Trophoblast cell (in vitro differentiated cells and primary cell): Measurements from ENCODE around the gene SEMA3C.

Experiments
- DNase-seq, 2 donors: peaks; one replicate each; pipeline ENCODE4 v3.0.0-alpha.2; 2016
- H2AFZ ChIP-seq: 2 replicates; pipeline ENCODE4 v1.6.1; 2013; ENCODE audit warnings: low read length, moderate library complexity, mild to moderate bottlenecking; ENCODE audit not compliant: insufficient read depth, poor library complexity
- H2AK5ac ChIP-seq: 2 replicates; pipeline ENCODE4 v1.6.1; 2013; ENCODE audit warnings: mild to moderate bottlenecking, low read length
- H2BK120ac ChIP-seq: 2 replicates; pipeline ENCODE4 v1.6.1; 2013; ENCODE audit warnings: low read length, mild to moderate bottlenecking, moderate library complexity; ENCODE audit not compliant: insufficient read depth, poor library complexity
- H2BK12ac ChIP-seq: 2 replicates; pipeline ENCODE4 v1.6.1; 2013; ENCODE audit warnings: mild to moderate bottlenecking, low read length, moderate library complexity
- H2BK5ac ChIP-seq: 2 replicates; pipeline ENCODE4 v1.6.1; 2013; ENCODE audit warnings: low read length, low read depth, moderate library complexity, mild to moderate bottlenecking; ENCODE audit not compliant: poor library complexity
- H3K14ac ChIP-seq: 2 replicates; pipeline ENCODE4 v1.6.1; 2013; ENCODE audit warnings: mild to moderate bottlenecking, low read length
- H3K18ac ChIP-seq: 2 replicates; pipeline ENCODE4 v1.6.1; 2013; ENCODE audit warnings: mild to moderate bottlenecking, low read length
- H3K23ac ChIP-seq: 2 replicates; pipeline ENCODE4 v1.6.1; 2013; ENCODE audit warnings: low read length
- H3K27ac ChIP-seq: 2 replicates; pipeline ENCODE4 v1.5.1; 2013; ENCODE audit warnings: low read depth, mild to moderate bottlenecking, inconsistent platforms, low read length, moderate library complexity
- H3K27me3 ChIP-seq: 2 replicates; pipeline ENCODE4 v1.6.1; 2013; ENCODE audit warnings: inconsistent platforms, mild to moderate bottlenecking, low read length, moderate library complexity; ENCODE audit not compliant: insufficient read depth
- H3K36me3 ChIP-seq, 2 experiments: 1 replicate in 1 of 2; 2 replicates in 1 of 2; pipeline ENCODE4 v1.6.1; 2013; ENCODE audit warnings: low read length in 2 of 2, mild to moderate bottlenecking in 2 of 2, moderate library complexity in 1 of 2; ENCODE audit not compliant: insufficient read depth in 2 of 2, control insufficient read depth in 1 of 2
- H3K4ac ChIP-seq: 2 replicates; pipeline ENCODE4 v1.6.1; 2013; ENCODE audit warnings: low read depth, mild to moderate bottlenecking, low read length, moderate library complexity
- H3K4me1 ChIP-seq, 2 experiments: 1 replicate in 1 of 2; 2 replicates in 1 of 2; pipeline ENCODE4 v1.6.1; 2013; ENCODE audit warnings: low read length in 2 of 2, mild to moderate bottlenecking in 2 of 2, moderate library complexity in 1 of 2; ENCODE audit not compliant: insufficient read depth in 2 of 2, control insufficient read depth in 1 of 2
- H3K4me2 ChIP-seq: 2 replicates; pipeline ENCODE4 v1.6.1; 2013; ENCODE audit warnings: inconsistent platforms, mild to moderate bottlenecking, low read length, moderate library complexity
- H3K4me3 ChIP-seq: 2 replicates; pipeline ENCODE4 v1.5.1; 2013; ENCODE audit warnings: mild to moderate bottlenecking, low read depth, low read length, inconsistent platforms
- H3K79me1 ChIP-seq: one replicate; pipeline ENCODE4 v1.6.1; 2013; ENCODE audit warnings: low read length
- H3K79me2 ChIP-seq: 2 replicates; pipeline ENCODE4 v1.6.1; 2013; ENCODE audit warnings: low read length, mild to moderate bottlenecking; ENCODE audit not compliant: control insufficient read depth, insufficient read depth, poor library complexity
- H3K9ac ChIP-seq: 2 replicates; pipeline ENCODE4 v1.6.1; 2013; ENCODE audit warnings: mild to moderate bottlenecking, low read length
- H3K9me3 ChIP-seq: 2 replicates; pipeline ENCODE4 v1.6.1; 2013; ENCODE audit warnings: low read depth, mild to moderate bottlenecking, control low read depth, inconsistent platforms, low read length; ENCODE audit not compliant: insufficient read depth
- H4K12ac ChIP-seq: 2 replicates; pipeline ENCODE4 v1.6.1; 2013; ENCODE audit warnings: low read depth, mild to moderate bottlenecking, low read length, moderate library complexity
- H4K8ac ChIP-seq: 2 replicates; pipeline ENCODE4 v1.6.1; 2013; ENCODE audit warnings: low read depth, mild to moderate bottlenecking, low read length, moderate library complexity
- H4K91ac ChIP-seq: one replicate; pipeline ENCODE4 v1.6.1; 2013; ENCODE audit warnings: low read depth, mild to moderate bottlenecking, low read length, moderate library complexity
- WGBS: extraction: QIAGEN DNeasy Blood & Tissue Kit; methylation state at CpG from one replicate; pipeline ENCODE4 v1.1.7; 2013; ENCODE audit warnings: missing lambda C conversion rate; ENCODE audit not compliant: insufficient read length, insufficient coverage; ENCODE audit errors: extremely low coverage; 5-methylcytosine and 5-hydroxymethylcytosine counted together

Gene SEMA3C

DNA sequence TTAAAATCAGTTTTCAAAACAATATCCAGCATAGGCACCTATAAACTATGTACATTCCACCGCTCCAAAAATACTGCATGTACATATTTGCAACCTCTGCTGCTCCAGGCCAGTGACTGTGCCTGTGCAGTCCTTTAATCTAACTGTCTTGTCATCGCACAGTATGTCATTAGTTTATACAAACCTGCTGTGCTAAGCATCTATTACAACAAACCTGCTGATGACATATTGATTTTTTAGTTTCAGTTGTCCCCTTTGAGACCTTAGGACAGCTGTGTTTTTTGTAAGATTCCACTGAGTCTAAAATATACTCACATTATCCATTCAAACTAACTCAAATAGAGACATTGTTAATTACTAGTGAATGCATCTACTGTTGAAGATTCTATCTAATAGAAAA, 33.1 kb downstream of the SEMA3C start:
- no peak overlapping the region for H3K4me3 ChIP-seq
- no peaks in the 10 kb centered on the region for H3K9me3 ChIP-seq
- no peak overlapping the region for H2BK12ac ChIP-seq
- no peak overlapping the region for H2BK120ac ChIP-seq
- H3K4me2 ChIP-seq: no peak overlapping the region
- H3K36me3 ChIP-seq: peaks cover 3% of the 10 kb centered on the region in 2 experiments
- H4K12ac ChIP-seq: no peak overlapping the region
- H3K9ac ChIP-seq: no peak overlapping the region
- peaks cover 2 to 4% of the 10 kb centered on the region in 2 experiments for H3K4me1 ChIP-seq
- H2AFZ ChIP-seq: no peak overlapping the region
- no peaks in the 10 kb centered on the region for H3K79me2 ChIP-seq
- no peak overlapping the region for H3K4ac ChIP-seq
- H3K27ac ChIP-seq: no peak overlapping the region
- H3K23ac ChIP-seq: no peak overlapping the region
- no peak overlapping the region for H4K8ac ChIP-seq
- H2AK5ac ChIP-seq: no peak overlapping the region
- H2BK5ac ChIP-seq: no peak overlapping the region
- H3K27me3 ChIP-seq: no peaks in the 10 kb centered on the region
- no peak overlapping the region for H4K91ac ChIP-seq
- WGBS: no CpG with 5 or more reads among the region's 2 CpGs
- H3K14ac ChIP-seq: no peak overlapping the region
- H3K79me1 ChIP-seq: peaks cover 14% of the 10 kb centered on the region
- H3K18ac ChIP-seq: no peak overlapping the region
- DNase-seq: no peak

DNA sequence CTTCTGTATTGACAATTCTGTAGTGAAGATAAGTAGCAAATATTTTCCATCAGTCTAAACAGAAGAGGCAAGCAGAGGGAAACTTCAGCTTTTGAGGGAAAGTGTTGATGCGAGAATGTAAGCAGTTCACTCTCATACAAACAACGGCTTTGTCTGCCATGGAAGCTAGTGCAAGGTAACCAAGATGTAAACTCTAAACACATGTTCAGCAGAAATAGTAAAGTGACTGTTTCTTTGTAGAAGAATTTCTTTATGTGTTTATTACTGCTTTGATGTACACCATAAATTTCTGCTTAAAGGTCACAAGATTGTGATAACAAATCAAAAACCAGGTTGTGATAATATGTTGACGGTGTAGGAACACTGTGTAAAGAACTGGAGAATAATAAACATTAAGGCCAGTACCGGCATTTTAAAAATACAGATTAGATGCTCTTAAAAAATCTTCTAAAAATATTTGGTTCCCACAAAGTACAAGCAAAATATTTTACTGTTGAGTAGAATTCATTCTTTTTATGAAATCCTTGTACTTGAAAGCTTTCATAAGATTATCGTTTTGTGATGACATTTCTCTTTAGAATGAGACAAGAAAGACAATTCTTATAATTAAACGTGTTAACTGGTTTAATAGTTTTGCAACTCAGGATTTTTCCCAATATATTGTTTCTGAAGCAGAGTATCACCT, 34.2 kb downstream of the SEMA3C start:
- peak in 1 of 2 donors; percentile 60 for DNase-seq
- Histone ChIP-seq H3K4me1 (peaks cover 6 to 7% of the 10 kb centered on the region in 2 experiments), H3K14ac (no peak overlapping the region), H3K4me3 (no peak overlapping the region), H2AK5ac (no peak overlapping the region), H3K4me2 (no peak overlapping the region), H3K23ac (no peak overlapping the region), H3K9ac (no peak overlapping the region), H3K36me3 (peaks cover 3% of the 10 kb centered on the region in 2 experiments), H2BK12ac (no peak overlapping the region), H3K4ac (no peak overlapping the region), H3K79me2 (no peaks in the 10 kb centered on the region), H3K79me1 (peaks cover 21% of the 10 kb centered on the region), H3K18ac (no peak overlapping the region), H3K9me3 (no peaks in the 10 kb centered on the region), H3K27ac (peak overlapping the region; percentile 85), H3K27me3 (no peaks in the 10 kb centered on the region), H4K91ac (no peak overlapping the region), H2BK5ac (peak overlapping the region; percentile 79), H2BK120ac (no peak overlapping the region), H4K12ac (no peak overlapping the region), H4K8ac (no peak overlapping the region), H2AFZ (no peak overlapping the region)
- no CpG with 5 or more reads among the region's 6 CpGs for WGBS

DNA sequence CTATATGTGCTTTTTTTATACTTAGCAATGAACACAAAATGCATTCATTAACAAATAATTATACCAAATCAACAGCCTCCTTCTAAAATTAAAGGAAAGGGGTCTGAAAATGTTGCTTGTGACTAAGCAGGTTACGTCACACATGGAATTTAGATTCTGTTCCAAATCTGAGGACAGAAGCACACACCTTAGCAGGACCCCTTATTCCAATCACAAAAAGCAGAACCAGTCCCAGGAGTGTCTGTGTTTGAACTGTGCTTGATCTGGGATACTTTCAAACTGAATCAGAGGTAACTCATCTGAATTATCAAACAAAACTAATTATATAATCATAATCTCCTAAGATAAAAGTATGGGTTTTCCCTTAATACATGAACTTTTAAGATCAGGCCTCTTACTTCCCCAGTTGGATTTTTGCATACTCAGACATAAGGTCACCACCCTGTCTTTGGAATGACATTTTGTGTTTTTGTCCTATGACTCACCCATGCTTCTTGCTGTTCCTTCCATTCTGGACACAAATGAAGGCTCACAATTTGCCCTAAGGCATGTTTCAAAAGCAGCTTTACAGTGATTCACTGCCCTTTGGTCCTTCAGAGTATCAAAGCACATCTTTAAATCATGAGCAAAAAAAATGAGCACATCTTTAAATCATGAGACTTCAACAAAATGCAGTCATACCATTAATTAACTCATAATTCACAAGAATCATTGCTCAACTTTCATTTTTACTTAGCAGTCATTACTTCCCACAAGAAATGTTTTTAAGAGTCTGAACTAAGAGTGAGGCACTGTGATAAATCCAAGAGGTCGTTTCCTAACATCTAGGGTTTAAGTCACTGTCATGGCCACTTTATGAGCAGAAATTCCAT, 35.5 kb downstream of the SEMA3C start:
- no peak overlapping the region for H2BK12ac ChIP-seq
- peak; percentile 96 to 100 for DNase-seq
- H3K36me3 ChIP-seq: peaks cover 3% of the 10 kb centered on the region in 2 experiments
- no peaks in the 10 kb centered on the region for H3K79me2 ChIP-seq
- peak overlapping the region; percentile 91 for H2BK120ac ChIP-seq
- no peak overlapping the region for H3K4me2 ChIP-seq
- H4K12ac ChIP-seq: no peak overlapping the region
- H2BK5ac ChIP-seq: peak overlapping the region; percentile 91
- H3K27ac ChIP-seq: peak overlapping the region; percentile 95
- peak overlapping the region; percentile 80 for H4K91ac ChIP-seq
- H2AK5ac ChIP-seq: no peak overlapping the region
- H3K9me3 ChIP-seq: no peaks in the 10 kb centered on the region
- H3K23ac ChIP-seq: no peak overlapping the region
- H3K14ac ChIP-seq: peak overlapping the region; percentile 74
- no peak overlapping the region for H3K4ac ChIP-seq
- no peak overlapping the region for H2AFZ ChIP-seq
- peak overlapping the region; percentile 60 for H4K8ac ChIP-seq
- no peak overlapping the region for H3K9ac ChIP-seq
- peaks cover 21% of the 10 kb centered on the region for H3K79me1 ChIP-seq
- H3K18ac ChIP-seq: no peak overlapping the region
- no CpG with 5 or more reads among the region's 2 CpGs for WGBS
- H3K4me1 ChIP-seq: peaks cover 7 to 8% of the 10 kb centered on the region in 2 experiments
- no peaks in the 10 kb centered on the region for H3K27me3 ChIP-seq
- H3K4me3 ChIP-seq: no peak overlapping the region

DNA sequence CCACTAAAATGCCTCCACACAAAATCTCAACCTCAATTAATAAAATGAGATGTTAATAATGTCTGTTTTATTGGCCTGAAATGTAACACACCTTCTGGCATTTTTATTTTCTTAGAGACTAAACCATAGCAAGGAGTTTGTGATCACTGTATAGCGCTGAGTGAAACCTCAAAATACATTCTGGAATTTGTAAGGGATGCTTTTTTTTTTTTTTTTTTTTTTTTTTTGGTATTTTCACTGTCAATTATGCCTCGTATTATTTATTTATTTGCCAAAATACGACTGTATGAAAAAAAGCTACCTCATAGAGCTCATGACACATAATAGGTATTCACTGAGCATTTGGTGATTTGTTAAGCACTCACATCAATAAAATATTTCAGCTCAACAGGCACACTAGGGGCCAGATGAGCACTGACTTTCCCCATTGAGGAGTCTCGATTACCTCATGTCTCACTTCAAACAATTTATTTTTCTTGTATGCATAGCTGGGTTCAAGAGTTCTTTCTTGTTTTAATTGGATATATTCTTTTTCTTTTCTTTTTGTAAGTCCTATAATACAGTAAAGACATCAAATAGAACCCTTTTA, 36.5 kb downstream of the SEMA3C start:
- Histone ChIP-seq H3K4me2 (no peak overlapping the region), H3K4ac (no peak overlapping the region), H3K23ac (no peak overlapping the region), H4K91ac (peak overlapping the region; percentile 68), H3K18ac (no peak overlapping the region), H3K36me3 (no peaks in the 10 kb centered on the region), H3K4me1 (peaks cover 7 to 8% of the 10 kb centered on the region in 2 experiments), H2BK120ac (peak overlapping the region; percentile 83), H3K9me3 (no peaks in the 10 kb centered on the region), H3K79me2 (no peaks in the 10 kb centered on the region), H3K14ac (no peak overlapping the region), H2AK5ac (no peak overlapping the region), H2AFZ (no peak overlapping the region), H3K9ac (no peak overlapping the region), H3K27me3 (no peaks in the 10 kb centered on the region), H3K27ac (peak overlapping the region; percentile 90), H3K79me1 (peaks cover 18% of the 10 kb centered on the region), H2BK5ac (peak overlapping the region; percentile 93), H4K12ac (no peak overlapping the region), H3K4me3 (no peak overlapping the region), H2BK12ac (peak overlapping the region; percentile 94), H4K8ac (no peak overlapping the region)
- DNase-seq: no peak
- no CpG with 5 or more reads among the region's 4 CpGs for WGBS
